Neural progenitor cell (in vitro differentiated cells): ENCODE data around the gene PYROXD2.

Experiments
- EZH2 ChIP-seq: fragments of 200-600 bp; sonication (generic); IDR thresholded peaks from 2 replicates; pipeline ENCODE4 v1.6.1; 2017; ENCODE audit warnings: antibody characterized with exemption, mild to moderate bottlenecking, moderate library complexity
- EZH2phosphoT487 ChIP-seq: fragments of 200-600 bp; sonication (generic); IDR thresholded peaks from 2 replicates; pipeline ENCODE4 v1.6.1; 2017; ENCODE audit warnings: antibody characterized with exemption
- TF ChIP-seq, protein P1 (sequence below): fragments of 200-600 bp; sonication (generic); IDR thresholded peaks from 2 replicates; pipeline ENCODE4 v1.5.1; 2017; ENCODE audit warnings: antibody characterized with exemption, mild to moderate bottlenecking

DNA sequence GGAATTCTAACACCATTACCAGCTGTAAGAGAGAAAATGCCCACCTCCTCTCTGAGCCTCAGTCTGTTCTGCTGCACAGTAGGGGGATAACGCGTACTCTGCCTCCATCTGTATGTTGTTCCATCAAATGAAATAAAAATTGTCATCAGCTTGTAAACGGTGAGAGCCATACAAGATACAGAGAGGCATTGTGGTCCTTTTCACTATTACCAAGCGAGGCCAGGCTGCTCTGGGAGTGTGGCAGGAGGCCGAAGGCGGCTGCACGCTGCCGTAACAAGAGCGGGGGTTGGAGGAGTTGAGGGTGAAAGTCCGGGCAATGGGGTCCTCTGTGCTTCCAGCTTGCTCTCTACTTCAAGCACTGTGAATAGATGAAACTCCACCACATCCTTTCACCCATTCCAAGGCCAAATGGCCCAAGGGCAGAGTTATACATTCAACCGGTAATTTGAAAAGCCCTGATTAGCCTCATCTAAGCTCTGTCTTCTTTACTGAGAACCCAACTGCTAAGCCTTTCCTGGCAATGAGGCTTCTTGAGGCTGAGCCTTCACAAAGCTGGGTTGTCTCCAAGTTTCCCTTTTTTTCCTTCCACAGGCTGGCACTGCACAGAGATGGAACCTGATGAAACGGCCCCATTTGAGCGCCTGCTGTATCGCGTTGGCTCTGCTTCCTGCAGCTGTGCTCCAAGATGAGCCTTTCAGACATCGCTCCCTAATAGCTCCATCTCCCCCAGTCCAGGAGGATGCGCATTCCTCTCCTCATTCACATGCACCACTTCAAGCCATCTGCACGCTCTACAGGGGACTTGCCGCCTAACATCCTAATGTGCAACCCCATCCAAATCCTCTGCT lies 47.2 kb downstream of the PYROXD2 start:
- TF ChIP-seq, protein P1, sequence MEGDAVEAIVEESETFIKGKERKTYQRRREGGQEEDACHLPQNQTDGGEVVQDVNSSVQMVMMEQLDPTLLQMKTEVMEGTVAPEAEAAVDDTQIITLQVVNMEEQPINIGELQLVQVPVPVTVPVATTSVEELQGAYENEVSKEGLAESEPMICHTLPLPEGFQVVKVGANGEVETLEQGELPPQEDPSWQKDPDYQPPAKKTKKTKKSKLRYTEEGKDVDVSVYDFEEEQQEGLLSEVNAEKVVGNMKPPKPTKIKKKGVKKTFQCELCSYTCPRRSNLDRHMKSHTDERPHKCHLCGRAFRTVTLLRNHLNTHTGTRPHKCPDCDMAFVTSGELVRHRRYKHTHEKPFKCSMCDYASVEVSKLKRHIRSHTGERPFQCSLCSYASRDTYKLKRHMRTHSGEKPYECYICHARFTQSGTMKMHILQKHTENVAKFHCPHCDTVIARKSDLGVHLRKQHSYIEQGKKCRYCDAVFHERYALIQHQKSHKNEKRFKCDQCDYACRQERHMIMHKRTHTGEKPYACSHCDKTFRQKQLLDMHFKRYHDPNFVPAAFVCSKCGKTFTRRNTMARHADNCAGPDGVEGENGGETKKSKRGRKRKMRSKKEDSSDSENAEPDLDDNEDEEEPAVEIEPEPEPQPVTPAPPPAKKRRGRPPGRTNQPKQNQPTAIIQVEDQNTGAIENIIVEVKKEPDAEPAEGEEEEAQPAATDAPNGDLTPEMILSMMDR, result no peak
- TF ChIP-seq EZH2 (no peak), EZH2phosphoT487 (no peak)
